Measurements from ENCODE around the gene ALX4. TPM values are rescaled to one million over a fixed set of nuclear protein-coding genes. Genes with fewer than 3 reads are reported as not detected.
A peak's percentile ranks its signal among the peaks of the same experiment; 100 is the strongest.

Gene ALX4
- total RNA-seq, 1 experiment from 2014 or later, result not detected

GRCh38 chr11:44333271-44334218 is 23.6 kb upstream of the ALX4 start:
- Histone ChIP-seq H3K27ac (ENCODE audit: low read length) (no peak overlapping the region), H3K9me2 (replicated peaks; ENCODE audit: insufficient read depth, low read length) (no peaks in the 10 kb centered on the region), H3K9ac (ENCODE audit: low read length) (no peak overlapping the region)

GRCh38 chr11:44332665-44333064 is 22.7 kb upstream of the ALX4 start:
- H3K4me2 ChIP-seq (ENCODE audit: low read depth, low read length, poor library complexity, severe bottlenecking), result no peak overlapping the region
- H3K9ac ChIP-seq (ENCODE audit: low read length), result no peak overlapping the region
- DNase-seq, result no peak
- H3K4me3 ChIP-seq (ENCODE audit: low read length), result no peak overlapping the region
- no peak overlapping the region for H2AFZ ChIP-seq (ENCODE audit: low read length)
- H3K27ac ChIP-seq (ENCODE audit: low read length), result no peak overlapping the region
- no peaks in the 10 kb centered on the region for H3K4me1 ChIP-seq (ENCODE audit: low read length)
- no peaks in the 10 kb centered on the region for H3K9me3 ChIP-seq (ENCODE audit: low read length)
- no peaks in the 10 kb centered on the region for H3K79me2 ChIP-seq (ENCODE audit: low read length)
- no peaks in the 10 kb centered on the region for H3K36me3 ChIP-seq (ENCODE audit: insufficient read depth, low read length)
- H3K9me2 ChIP-seq (replicated peaks; ENCODE audit: insufficient read depth, low read length), result no peaks in the 10 kb centered on the region
- no peaks in the 10 kb centered on the region for H4K20me1 ChIP-seq (ENCODE audit: insufficient read depth, low read depth, low read length)
- H3K27me3 ChIP-seq (ENCODE audit: low read length), result no peaks in the 10 kb centered on the region

More at GRCh38 chr11:44333271-44334218, 23.6 kb upstream of the ALX4 start:
- no peak for DNase-seq
- H3K36me3 ChIP-seq (ENCODE audit: insufficient read depth, low read length), result no peaks in the 10 kb centered on the region
- no peaks in the 10 kb centered on the region for H4K20me1 ChIP-seq (ENCODE audit: insufficient read depth, low read depth, low read length)
- no peaks in the 10 kb centered on the region for H3K4me1 ChIP-seq (ENCODE audit: low read length)
- no peak overlapping the region for H3K4me2 ChIP-seq (ENCODE audit: low read depth, low read length, poor library complexity, severe bottlenecking)
- H3K9me3 ChIP-seq (ENCODE audit: low read length), result no peaks in the 10 kb centered on the region
- H3K4me3 ChIP-seq (ENCODE audit: low read length), result no peak overlapping the region
- no peak overlapping the region for H2AFZ ChIP-seq (ENCODE audit: low read length)
- no peaks in the 10 kb centered on the region for H3K79me2 ChIP-seq (ENCODE audit: low read length)
- H3K27me3 ChIP-seq (ENCODE audit: low read length), result no peaks in the 10 kb centered on the region

DNA sequence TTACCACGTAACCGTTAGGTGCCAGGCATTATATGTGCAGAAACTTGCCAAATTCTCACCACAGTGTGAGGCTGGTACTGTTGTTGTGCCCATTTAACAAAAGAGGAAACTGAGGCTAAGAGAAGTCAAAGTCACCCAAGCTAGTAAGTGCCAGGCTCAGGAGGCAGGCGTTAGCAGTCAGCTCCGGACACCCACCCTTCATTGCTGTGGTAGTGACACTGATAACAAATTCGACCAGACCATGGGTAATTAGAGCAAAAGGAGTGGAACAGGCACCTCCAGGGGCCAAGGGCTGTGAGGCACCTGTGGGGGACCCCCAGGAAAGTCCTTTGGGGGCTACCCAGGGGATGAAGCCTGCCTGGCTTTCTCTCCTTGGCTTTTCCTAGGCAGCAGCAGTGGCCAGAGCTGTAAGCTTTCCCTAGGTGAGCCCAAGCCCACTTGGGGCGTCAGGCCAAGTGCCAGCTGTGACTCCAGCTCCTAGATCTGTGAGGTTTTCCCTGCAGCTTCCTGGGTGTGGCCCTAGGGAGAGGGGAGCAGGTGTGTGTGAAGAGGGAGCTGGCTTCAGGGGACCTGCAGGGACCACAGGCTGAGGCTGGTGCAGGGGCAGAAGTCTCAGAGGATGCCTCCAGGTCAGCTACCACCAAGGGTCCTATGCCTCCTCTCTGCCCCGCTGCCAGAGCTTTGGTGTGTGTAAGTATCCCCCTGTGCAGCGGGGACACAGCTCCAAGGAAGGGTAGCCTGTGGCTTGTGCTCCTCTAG is 19.7 kb upstream of the ALX4 start:
- no peak overlapping the region for H3K27ac ChIP-seq (ENCODE audit: low read length)
- H3K27me3 ChIP-seq (ENCODE audit: low read length), result no peaks in the 10 kb centered on the region
- no peaks in the 10 kb centered on the region for H3K4me1 ChIP-seq (ENCODE audit: low read length)
- no peak overlapping the region for H2AFZ ChIP-seq (ENCODE audit: low read length)
- no peak overlapping the region for H3K4me2 ChIP-seq (ENCODE audit: low read depth, low read length, poor library complexity, severe bottlenecking)
- no peaks in the 10 kb centered on the region for H4K20me1 ChIP-seq (ENCODE audit: insufficient read depth, low read depth, low read length)
- H3K9me3 ChIP-seq (ENCODE audit: low read length), result no peaks in the 10 kb centered on the region
- H3K9me2 ChIP-seq (replicated peaks; ENCODE audit: insufficient read depth, low read length), result no peaks in the 10 kb centered on the region
- no peaks in the 10 kb centered on the region for H3K79me2 ChIP-seq (ENCODE audit: low read length)
- no peaks in the 10 kb centered on the region for H3K36me3 ChIP-seq (ENCODE audit: insufficient read depth, low read length)
- H3K4me3 ChIP-seq (ENCODE audit: low read length), result no peak overlapping the region
- DNase-seq, result no peak
- H3K9ac ChIP-seq (ENCODE audit: low read length), result no peak overlapping the region

GRCh38 chr11:44328138-44328660 is 18.3 kb upstream of the ALX4 start:
- H3K27ac ChIP-seq (ENCODE audit: low read length), result no peak overlapping the region
- no peak overlapping the region for H3K9ac ChIP-seq (ENCODE audit: low read length)
- no peak overlapping the region for H3K4me2 ChIP-seq (ENCODE audit: low read depth, low read length, poor library complexity, severe bottlenecking)
- no peaks in the 10 kb centered on the region for H3K9me3 ChIP-seq (ENCODE audit: low read length)
- DNase-seq, result no peak
- no peaks in the 10 kb centered on the region for H3K27me3 ChIP-seq (ENCODE audit: low read length)
- no peak overlapping the region for H3K4me3 ChIP-seq (ENCODE audit: low read length)
- no peak overlapping the region for H2AFZ ChIP-seq (ENCODE audit: low read length)
- no peaks in the 10 kb centered on the region for H3K36me3 ChIP-seq (ENCODE audit: insufficient read depth, low read length)
- H3K4me1 ChIP-seq (ENCODE audit: low read length), result no peaks in the 10 kb centered on the region
- H3K9me2 ChIP-seq (replicated peaks; ENCODE audit: insufficient read depth, low read length), result no peaks in the 10 kb centered on the region
- H4K20me1 ChIP-seq (ENCODE audit: insufficient read depth, low read depth, low read length), result no peaks in the 10 kb centered on the region
- no peaks in the 10 kb centered on the region for H3K79me2 ChIP-seq (ENCODE audit: low read length)

- H3K27me3 ChIP-seq (ENCODE audit: low read length), result no peaks in the 10 kb centered on the region
- peak; percentile 51 for DNase-seq
- no peak overlapping the region for H2AFZ ChIP-seq (ENCODE audit: low read length)
- no peaks in the 10 kb centered on the region for H3K4me1 ChIP-seq (ENCODE audit: low read length)
- H4K20me1 ChIP-seq (ENCODE audit: insufficient read depth, low read depth, low read length), result no peaks in the 10 kb centered on the region
- H3K79me2 ChIP-seq (ENCODE audit: low read length), result no peaks in the 10 kb centered on the region
- no peaks in the 10 kb centered on the region for H3K9me3 ChIP-seq (ENCODE audit: low read length)
- H3K4me2 ChIP-seq (ENCODE audit: low read depth, low read length, poor library complexity, severe bottlenecking), result no peak overlapping the region
- H3K4me3 ChIP-seq (ENCODE audit: low read length), result no peak overlapping the region
- H3K9ac ChIP-seq (ENCODE audit: low read length), result no peak overlapping the region
- H3K27ac ChIP-seq (ENCODE audit: low read length), result no peak overlapping the region
- H3K36me3 ChIP-seq (ENCODE audit: insufficient read depth, low read length), result no peaks in the 10 kb centered on the region
- no peaks in the 10 kb centered on the region for H3K9me2 ChIP-seq (replicated peaks; ENCODE audit: insufficient read depth, low read length)
Measured at GRCh38 chr11:44327730-44328129, 17.8 kb upstream of the ALX4 start.

DNA sequence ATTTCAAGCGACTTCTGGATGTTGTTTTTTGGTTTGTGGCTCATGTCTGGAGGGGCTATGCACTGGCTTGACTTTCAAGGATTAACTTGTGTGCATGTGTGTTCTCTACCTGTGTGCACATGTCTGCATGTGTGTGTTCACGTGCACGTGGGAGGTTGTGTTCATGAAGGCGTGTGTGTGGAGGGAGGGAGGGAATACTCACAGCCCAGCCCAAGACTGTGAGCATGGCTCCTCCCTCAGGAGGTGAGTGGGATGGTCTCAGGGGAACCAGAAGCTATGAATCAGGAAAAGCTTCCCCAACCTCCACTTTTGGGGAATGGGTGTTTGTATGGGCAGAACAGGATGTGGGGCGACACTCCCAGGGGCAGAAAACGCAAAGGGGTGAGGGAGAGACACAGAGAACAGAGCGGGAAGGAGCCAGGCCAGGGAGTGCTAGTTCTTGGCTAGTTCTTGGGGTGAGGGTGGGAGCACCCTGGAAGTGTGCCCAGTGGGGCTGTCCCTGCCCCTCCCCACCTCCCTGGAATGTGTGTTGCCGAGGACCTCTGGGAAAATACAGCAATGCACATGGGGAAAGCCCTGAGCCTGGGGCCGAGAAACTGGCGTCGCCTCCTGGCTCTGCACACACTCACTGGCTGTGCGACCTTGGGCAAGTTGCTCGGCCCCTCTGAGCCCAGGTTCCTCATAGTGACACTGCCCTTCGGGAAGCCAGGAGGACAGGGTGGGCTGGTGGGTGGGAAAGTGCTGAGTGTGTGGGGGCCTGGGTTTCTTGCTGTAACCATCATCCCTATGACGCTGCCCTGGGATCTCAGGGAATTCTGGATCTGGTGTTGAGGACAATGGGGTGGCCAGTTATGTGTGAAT is 16.9 kb upstream of the ALX4 start:
- no peaks in the 10 kb centered on the region for H3K4me1 ChIP-seq (ENCODE audit: low read length)
- no peak for DNase-seq
- no peaks in the 10 kb centered on the region for H3K9me3 ChIP-seq (ENCODE audit: low read length)
- H2AFZ ChIP-seq (ENCODE audit: low read length), result no peak overlapping the region
- H3K9ac ChIP-seq (ENCODE audit: low read length), result no peak overlapping the region
- no peak overlapping the region for H3K27ac ChIP-seq (ENCODE audit: low read length)
- no peak overlapping the region for H3K4me2 ChIP-seq (ENCODE audit: low read depth, low read length, poor library complexity, severe bottlenecking)
- no peaks in the 10 kb centered on the region for H3K36me3 ChIP-seq (ENCODE audit: insufficient read depth, low read length)
- no peaks in the 10 kb centered on the region for H3K27me3 ChIP-seq (ENCODE audit: low read length)
- H3K9me2 ChIP-seq (replicated peaks; ENCODE audit: insufficient read depth, low read length), result no peaks in the 10 kb centered on the region
- no peak overlapping the region for H3K4me3 ChIP-seq (ENCODE audit: low read length)
- no peaks in the 10 kb centered on the region for H4K20me1 ChIP-seq (ENCODE audit: insufficient read depth, low read depth, low read length)
- no peaks in the 10 kb centered on the region for H3K79me2 ChIP-seq (ENCODE audit: low read length)

- no peak for DNase-seq
- Histone ChIP-seq H2AFZ (ENCODE audit: low read length) (no peak overlapping the region), H3K4me2 (ENCODE audit: low read depth, low read length, poor library complexity, severe bottlenecking) (no peak overlapping the region), H3K9ac (ENCODE audit: low read length) (no peak overlapping the region), H3K27me3 (ENCODE audit: low read length) (no peaks in the 10 kb centered on the region), H3K27ac (ENCODE audit: low read length) (no peak overlapping the region), H3K9me3 (ENCODE audit: low read length) (no peaks in the 10 kb centered on the region), H3K79me2 (ENCODE audit: low read length) (no peaks in the 10 kb centered on the region), H3K9me2 (replicated peaks; ENCODE audit: insufficient read depth, low read length) (no peaks in the 10 kb centered on the region), H3K4me3 (ENCODE audit: low read length) (no peak overlapping the region), H3K36me3 (ENCODE audit: insufficient read depth, low read length) (no peaks in the 10 kb centered on the region), H3K4me1 (ENCODE audit: low read length) (no peaks in the 10 kb centered on the region), H4K20me1 (ENCODE audit: insufficient read depth, low read depth, low read length) (no peaks in the 10 kb centered on the region)
Measured at GRCh38 chr11:44325698-44326097, 15.8 kb upstream of the ALX4 start.
